GM12865 (cell line): ENCODE measurements around the gene PCNT.

ENCODE experiments used
- DNase-seq: peaks from one replicate; pipeline ENCODE4 v3.0.0; 2010; ENCODE audit warnings: low read depth
- H3K4me3 ChIP-seq: 2 replicates; pipeline ENCODE4 v1.5.1; 2011; ENCODE audit warnings: mild to moderate bottlenecking, low read depth, low read length, control low read depth
- TF ChIP-seq, protein P1 (sequence below): IDR thresholded peaks from 2 replicates; pipeline ENCODE4 v1.5.1; 2011; ENCODE audit warnings: low read length, control low read depth, low read depth, inconsistent platforms; ENCODE audit not compliant: insufficient read depth; ENCODE audit errors: missing control alignments

The PCNT gene

GRCh38 chr21:46356494-46357334, 32.8 kb downstream of the PCNT start:
- DNase-seq = peak; percentile 53
- TF ChIP-seq, protein P1, sequence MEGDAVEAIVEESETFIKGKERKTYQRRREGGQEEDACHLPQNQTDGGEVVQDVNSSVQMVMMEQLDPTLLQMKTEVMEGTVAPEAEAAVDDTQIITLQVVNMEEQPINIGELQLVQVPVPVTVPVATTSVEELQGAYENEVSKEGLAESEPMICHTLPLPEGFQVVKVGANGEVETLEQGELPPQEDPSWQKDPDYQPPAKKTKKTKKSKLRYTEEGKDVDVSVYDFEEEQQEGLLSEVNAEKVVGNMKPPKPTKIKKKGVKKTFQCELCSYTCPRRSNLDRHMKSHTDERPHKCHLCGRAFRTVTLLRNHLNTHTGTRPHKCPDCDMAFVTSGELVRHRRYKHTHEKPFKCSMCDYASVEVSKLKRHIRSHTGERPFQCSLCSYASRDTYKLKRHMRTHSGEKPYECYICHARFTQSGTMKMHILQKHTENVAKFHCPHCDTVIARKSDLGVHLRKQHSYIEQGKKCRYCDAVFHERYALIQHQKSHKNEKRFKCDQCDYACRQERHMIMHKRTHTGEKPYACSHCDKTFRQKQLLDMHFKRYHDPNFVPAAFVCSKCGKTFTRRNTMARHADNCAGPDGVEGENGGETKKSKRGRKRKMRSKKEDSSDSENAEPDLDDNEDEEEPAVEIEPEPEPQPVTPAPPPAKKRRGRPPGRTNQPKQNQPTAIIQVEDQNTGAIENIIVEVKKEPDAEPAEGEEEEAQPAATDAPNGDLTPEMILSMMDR = no peak
- H3K4me3 ChIP-seq = peak overlapping the region; percentile 34

DNA sequence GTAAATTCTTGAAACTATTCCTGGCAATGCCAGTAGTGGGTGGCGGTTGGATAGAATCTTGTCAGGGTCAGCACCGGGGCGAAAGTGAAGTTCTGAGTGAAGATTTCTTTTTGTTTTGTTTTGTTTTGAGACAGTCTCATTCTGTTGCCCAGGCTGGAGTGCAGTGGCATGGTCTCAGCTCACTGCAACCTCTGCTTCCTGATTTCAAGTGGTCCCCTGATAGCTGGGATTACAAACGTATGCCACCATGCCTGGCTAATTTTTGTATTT, 33.3 kb downstream of the PCNT start:
- DNase-seq = peak; percentile 40
- peak overlapping the region; percentile 34 for H3K4me3 ChIP-seq
- TF ChIP-seq, protein P1 = no peak

GRCh38 chr21:46357684-46358425, 33.9 kb downstream of the PCNT start:
- TF ChIP-seq, protein P1 = no peak
- peak overlapping the region; percentile 34; the same call in 1 of the 2 replicates for H3K4me3 ChIP-seq
- no peak for DNase-seq

GRCh38 chr21:46361176-46361575, 37.2 kb downstream of the PCNT start:
- H3K4me3 ChIP-seq = no peak overlapping the region
- no peak for DNase-seq
- TF ChIP-seq, protein P1 = no peak

DNA sequence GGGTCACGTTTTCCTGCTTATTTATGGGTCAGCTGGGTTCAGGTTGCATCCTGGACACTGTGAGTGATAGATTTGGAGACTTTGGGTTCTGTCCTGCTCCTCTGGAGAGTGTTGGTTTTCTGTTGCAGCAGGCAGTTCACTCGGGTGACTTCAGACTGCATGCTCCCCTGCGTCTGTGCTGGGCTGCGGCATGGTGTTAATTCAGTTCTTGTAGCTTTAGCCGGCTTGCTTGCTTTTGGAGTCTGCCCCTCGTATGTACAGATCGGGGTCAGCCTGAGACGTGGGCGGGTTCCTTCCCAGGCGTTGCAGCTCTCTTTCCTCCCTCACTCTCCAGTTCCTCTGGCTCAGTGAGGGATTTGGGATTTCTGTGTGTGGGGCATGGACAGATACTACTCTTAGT, 38.0 kb downstream of the PCNT start:
- no peak for DNase-seq
- TF ChIP-seq, protein P1 = no peak
- no peak overlapping the region for H3K4me3 ChIP-seq

GRCh38 chr21:46362946-46363345, 39.0 kb downstream of the PCNT start:
- TF ChIP-seq, protein P1 = no peak
- no peak for DNase-seq
- H3K4me3 ChIP-seq = no peak overlapping the region

GRCh38 chr21:46363698-46364097, 39.7 kb downstream of the PCNT start:
- TF ChIP-seq, protein P1 = no peak
- DNase-seq = no peak
- no peak overlapping the region for H3K4me3 ChIP-seq
